Stimulated activated CD4-positive, alpha-beta T cell treated with anti-CD3 and anti-CD28 coated beads, Interleukin-15, amount 100 ng/mL, for 1 hour (primary cell): ENCODE data around the gene PALLD.
"Not testable (repeated sequence)": the region's sequence is repeated elsewhere in the genome, so short reads cannot be mapped to it uniquely, and the experiment has no call there.

Experiments used
- DNase-seq, 2 donors: peaks; one replicate each; pipeline ENCODE4 v3.0.0-alpha.2; 2020; ENCODE audit warnings: low read depth in 1 of 2, low spot score in 1 of 2

The PALLD gene

GRCh38 chr4:168930413-168931196, 433.8 kb downstream of the PALLD start:
- DNase-seq, result no peak

- no peak for DNase-seq
Observed at GRCh38 chr4:168931215-168931650, 434.4 kb downstream of the PALLD start.

- DNase-seq, result no peak
Observed at GRCh38 chr4:168932138-168932537, 435.3 kb downstream of the PALLD start.

- DNase-seq, result no peak
Observed at GRCh38 chr4:168933423-168933822, 436.6 kb downstream of the PALLD start.

DNA sequence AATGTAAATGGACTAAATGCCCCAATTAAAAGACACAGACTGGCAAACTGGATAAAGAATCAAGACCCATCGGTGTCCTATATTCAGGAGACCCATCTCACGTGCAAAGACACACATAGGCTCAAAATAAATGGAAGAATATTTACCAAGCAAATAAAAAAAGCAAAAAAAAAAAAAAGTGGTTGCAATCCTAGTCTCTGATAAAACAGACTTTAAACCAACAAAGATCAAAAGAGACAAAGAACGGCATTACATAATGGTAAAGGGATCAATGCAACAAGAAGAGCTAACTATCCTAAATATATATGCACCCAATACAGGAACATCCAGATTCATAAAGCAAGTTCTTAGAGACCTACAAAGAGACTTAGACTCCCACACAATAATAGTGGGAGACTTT, 440.6 kb downstream of the PALLD start:
- not testable (repeated sequence) for DNase-seq

GRCh38 chr4:168942985-168943384, 446.1 kb downstream of the PALLD start:
- DNase-seq, result no peak

- no peak for DNase-seq
Observed at GRCh38 chr4:168945291-168945690, 448.4 kb downstream of the PALLD start.

- not testable (repeated sequence) for DNase-seq
Observed at GRCh38 chr4:168952821-168953246, 456.0 kb downstream of the PALLD start.

DNA sequence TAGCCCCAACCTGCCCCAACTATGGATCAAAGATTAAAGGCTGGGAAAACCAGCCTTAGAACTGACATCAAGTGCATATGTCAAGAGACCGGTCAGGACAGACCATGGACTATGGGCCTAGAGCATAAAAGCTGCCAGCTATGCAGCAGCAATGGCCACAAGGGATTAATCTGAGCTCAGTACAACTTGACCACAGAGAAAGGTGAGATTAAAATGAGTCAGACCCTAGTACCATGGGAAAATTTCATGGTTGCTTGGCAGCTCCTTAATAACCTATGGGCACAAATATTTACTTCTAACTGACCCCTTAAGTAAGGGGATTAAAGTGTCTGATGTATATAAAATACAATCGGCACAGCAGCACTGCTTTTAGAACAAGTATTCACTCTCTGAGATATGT, 458.8 kb downstream of the PALLD start:
- DNase-seq, result no peak

DNA sequence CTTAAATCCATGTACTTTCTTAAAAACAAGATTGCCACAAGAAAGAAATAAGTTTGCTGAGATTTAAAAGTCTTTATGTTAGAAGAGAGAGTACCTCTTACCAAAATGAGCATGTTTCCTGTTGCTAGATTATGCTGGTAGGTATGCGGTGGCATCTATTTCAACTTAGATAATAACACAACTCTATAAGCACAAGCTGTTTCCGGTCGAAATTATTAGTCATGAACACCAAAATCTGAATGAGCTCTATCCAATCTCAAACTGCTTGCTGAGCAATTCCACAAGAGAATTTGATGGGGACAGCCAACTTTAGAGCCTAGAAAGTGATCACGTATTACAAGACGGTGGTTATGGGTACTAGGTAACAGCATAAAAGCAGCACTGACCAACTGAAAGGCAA, 463.9 kb downstream of the PALLD start:
- DNase-seq, result no peak

- no peak for DNase-seq
Observed at GRCh38 chr4:168972596-168972995, 475.7 kb downstream of the PALLD start.
